HEK293 (cell line): ENCODE results near the gene PPP1R9B.

ENCODE experiments used
- CTCF ChIP-seq: fragments of 450-650 bp; formaldehyde crosslinking; IDR thresholded peaks from 2 replicates; pipeline ENCODE4 v1.5.1; 2016; ENCODE audit warnings: missing biosample characterization, missing genetic modification characterization
- ZNF175 ChIP-seq: fragments of 450-650 bp; formaldehyde crosslinking; IDR thresholded peaks from 2 replicates; pipeline ENCODE4 v1.5.1; 2016; ENCODE audit warnings: missing biosample characterization, missing genetic modification characterization
- ZNF211 ChIP-seq: fragments of 450-650 bp; formaldehyde crosslinking; IDR thresholded peaks from 2 replicates; pipeline ENCODE4 v1.5.1; 2016; ENCODE audit warnings: low read depth, missing biosample characterization, missing genetic modification characterization

GRCh38 chr17:50097926-50098325, 52.6 kb downstream of the PPP1R9B start:
- TF ChIP-seq CTCF (tag by site-specific recombination) (no peak), ZNF175 (no peak), ZNF211 (tag by site-specific recombination) (no peak)
